Activated T-helper 1 cell treated with anti-CD3 and anti-CD28 coated beads, Interleukin-12 subunit alpha, Interleukin-12 subunit beta, Interleukin-2, Interleukin-4 antibody, amounts not matched to agents 30 ng/mL and 10 ng/mL and 1 ng/mL, durations not matched to agents 14 hours and 24 hours and 36 hours (primary cell): ENCODE data around the gene ATP9B. TPM values are rescaled to one million over a fixed set of nuclear protein-coding genes. Genes with fewer than 3 reads are reported as not detected.
A peak's percentile ranks its signal among the peaks of the same experiment; 100 is the strongest.

Experiments
- DNase-seq: peaks from one replicate; pipeline ENCODE4 v3.0.0; 2021; ENCODE audit warnings: low spot score
- H3K27ac Mint-ChIP-seq: one replicate; pipeline ENCODE4 v1.8.0; 2021; ENCODE audit warnings: mild to moderate bottlenecking, mixed read lengths
- H3K27me3 Mint-ChIP-seq: one replicate; pipeline ENCODE4 v1.8.0; 2022; ENCODE audit warnings: mild to moderate bottlenecking, moderate library complexity, mixed read lengths; ENCODE audit not compliant: insufficient read depth
- H3K36me3 Mint-ChIP-seq: one replicate; pipeline ENCODE4 v1.8.0; 2021; ENCODE audit warnings: low read depth, mixed read lengths
- H3K4me1 Mint-ChIP-seq: one replicate; pipeline ENCODE4 v1.8.0; 2021; ENCODE audit warnings: low read depth, mixed read lengths
- H3K4me3 Mint-ChIP-seq: one replicate; pipeline ENCODE4 v1.8.0; 2021; ENCODE audit warnings: mild to moderate bottlenecking, moderate library complexity, mixed read lengths
- H3K9me3 Mint-ChIP-seq: one replicate; pipeline ENCODE4 v1.8.0; 2021; ENCODE audit warnings: mixed read lengths
- intact Hi-C: fragments of 100-400 bp; cut with micrococcal nuclease; formaldehyde crosslinking; loops from one replicate; pipeline ENCODE4 v1.15.1; 2024
- total RNA-seq: library from RNA; stranded (reverse); gene quantifications from 2 replicates; pipeline ENCODE4 v1.2.3, GENCODE V29; 2022

Gene ATP9B
- total RNA-seq, 1 donor from 2014 or later = 26.1 TPM

GRCh38 chr18:79361766-79362522, 292.8 kb downstream of the ATP9B start:
- intact Hi-C loops = no loop called here
- peaks cover 5% of the 10 kb centered on the region for H3K36me3 Mint-ChIP-seq
- H3K27me3 Mint-ChIP-seq = no peaks in the 10 kb centered on the region

GRCh38 chr18:79365701-79366100, 296.5 kb downstream of the ATP9B start:
- intact Hi-C loops = no loop called here
- H3K36me3 Mint-ChIP-seq = peaks cover 5% of the 10 kb centered on the region
- H3K4me1 Mint-ChIP-seq = peaks cover 8% of the 10 kb centered on the region
- H3K4me3 Mint-ChIP-seq = no peak overlapping the region
- no peaks in the 10 kb centered on the region for H3K27me3 Mint-ChIP-seq
- H3K9me3 Mint-ChIP-seq = no peaks in the 10 kb centered on the region
- DNase-seq = no peak
- peak overlapping the region; percentile 8 for H3K27ac Mint-ChIP-seq

More at GRCh38 chr18:79361766-79362522, 292.8 kb downstream of the ATP9B start:
- H3K4me3 Mint-ChIP-seq = no peak overlapping the region
- no peaks in the 10 kb centered on the region for H3K9me3 Mint-ChIP-seq
- no peaks in the 10 kb centered on the region for H3K4me1 Mint-ChIP-seq
- DNase-seq = no peak
- H3K27ac Mint-ChIP-seq = no peak overlapping the region

- Mint-ChIP-seq H3K4me1 (peaks cover 10% of the 10 kb centered on the region), H3K36me3 (peaks cover 5% of the 10 kb centered on the region), H3K27me3 (no peaks in the 10 kb centered on the region), H3K4me3 (no peak overlapping the region), H3K27ac (no peak overlapping the region), H3K9me3 (no peaks in the 10 kb centered on the region)
- DNase-seq = no peak
- intact Hi-C loops = no loop called here
These were observed 297.2 kb downstream of the ATP9B start for GRCh38 chr18:79366177-79367094.

GRCh38 chr18:79367480-79367879, 298.3 kb downstream of the ATP9B start:
- H3K36me3 Mint-ChIP-seq = peaks cover 9% of the 10 kb centered on the region
- H3K4me1 Mint-ChIP-seq = peaks cover 18% of the 10 kb centered on the region
- no peak for DNase-seq
- no peak overlapping the region for H3K4me3 Mint-ChIP-seq
- H3K27me3 Mint-ChIP-seq = no peaks in the 10 kb centered on the region
- no peak overlapping the region for H3K27ac Mint-ChIP-seq
- no peaks in the 10 kb centered on the region for H3K9me3 Mint-ChIP-seq
- intact Hi-C loops = no loop called here

GRCh38 chr18:79367989-79368388, 298.8 kb downstream of the ATP9B start:
- Mint-ChIP-seq H3K4me3 (no peak overlapping the region), H3K36me3 (peaks cover 9% of the 10 kb centered on the region), H3K9me3 (no peaks in the 10 kb centered on the region), H3K4me1 (peaks cover 18% of the 10 kb centered on the region), H3K27me3 (no peaks in the 10 kb centered on the region), H3K27ac (no peak overlapping the region)
- intact Hi-C loops = no loop called here
- DNase-seq = no peak

- DNase-seq = no peak
- no peaks in the 10 kb centered on the region for H3K9me3 Mint-ChIP-seq
- H3K4me1 Mint-ChIP-seq = peaks cover 18% of the 10 kb centered on the region
- H3K27ac Mint-ChIP-seq = no peak overlapping the region
- H3K27me3 Mint-ChIP-seq = no peaks in the 10 kb centered on the region
- peaks cover 4% of the 10 kb centered on the region for H3K36me3 Mint-ChIP-seq
- intact Hi-C loops = no loop called here
- H3K4me3 Mint-ChIP-seq = no peak overlapping the region
These were observed 299.5 kb downstream of the ATP9B start for GRCh38 chr18:79368681-79369080.

GRCh38 chr18:79371561-79372121, 302.4 kb downstream of the ATP9B start:
- intact Hi-C loops = no loop called here
- DNase-seq = no peak
- Mint-ChIP-seq H3K4me3 (no peak overlapping the region), H3K4me1 (peaks cover 18% of the 10 kb centered on the region), H3K36me3 (peaks cover 4% of the 10 kb centered on the region), H3K27ac (peak overlapping the region; percentile 36), H3K27me3 (no peaks in the 10 kb centered on the region), H3K9me3 (no peaks in the 10 kb centered on the region)

- DNase-seq = no peak
- peaks cover 6% of the 10 kb centered on the region for H3K36me3 Mint-ChIP-seq
- no peaks in the 10 kb centered on the region for H3K27me3 Mint-ChIP-seq
- H3K27ac Mint-ChIP-seq = no peak overlapping the region
- no peak overlapping the region for H3K4me3 Mint-ChIP-seq
- no peaks in the 10 kb centered on the region for H3K9me3 Mint-ChIP-seq
- peaks cover 18% of the 10 kb centered on the region for H3K4me1 Mint-ChIP-seq
- intact Hi-C loops = no loop called here
These were observed 303.3 kb downstream of the ATP9B start for GRCh38 chr18:79372461-79372860.

GRCh38 chr18:79372991-79373390, 303.8 kb downstream of the ATP9B start:
- no peak for DNase-seq
- no peak overlapping the region for H3K27ac Mint-ChIP-seq
- H3K4me1 Mint-ChIP-seq = peaks cover 21% of the 10 kb centered on the region
- H3K36me3 Mint-ChIP-seq = peaks cover 6% of the 10 kb centered on the region
- H3K4me3 Mint-ChIP-seq = no peak overlapping the region
- intact Hi-C loops = no loop called here
- H3K9me3 Mint-ChIP-seq = no peaks in the 10 kb centered on the region
- H3K27me3 Mint-ChIP-seq = no peaks in the 10 kb centered on the region

- Mint-ChIP-seq H3K27me3 (no peaks in the 10 kb centered on the region), H3K36me3 (peaks cover 6% of the 10 kb centered on the region), H3K4me1 (peaks cover 19% of the 10 kb centered on the region), H3K4me3 (no peak overlapping the region), H3K9me3 (no peaks in the 10 kb centered on the region), H3K27ac (no peak overlapping the region)
- intact Hi-C loops = no loop called here
- DNase-seq = no peak
These were observed 304.5 kb downstream of the ATP9B start for GRCh38 chr18:79373736-79374135.

- Mint-ChIP-seq H3K4me3 (no peak overlapping the region), H3K27ac (no peak overlapping the region), H3K9me3 (no peaks in the 10 kb centered on the region), H3K4me1 (peaks cover 24% of the 10 kb centered on the region), H3K36me3 (peaks cover 8% of the 10 kb centered on the region), H3K27me3 (no peaks in the 10 kb centered on the region)
- intact Hi-C loops = no loop called here
- no peak for DNase-seq
These were observed 305.4 kb downstream of the ATP9B start for GRCh38 chr18:79374408-79375171.

- Mint-ChIP-seq H3K27ac (no peak overlapping the region), H3K4me1 (peaks cover 25% of the 10 kb centered on the region), H3K9me3 (no peaks in the 10 kb centered on the region), H3K27me3 (no peaks in the 10 kb centered on the region), H3K36me3 (peaks cover 8% of the 10 kb centered on the region), H3K4me3 (no peak overlapping the region)
- intact Hi-C loops = no loop called here
- DNase-seq = no peak
These were observed 306.4 kb downstream of the ATP9B start for GRCh38 chr18:79375441-79376154.
